Heart right ventricle (tissue), 16 donors: ENCODE data around the gene ITGA6. TPM values are rescaled to one million over a fixed set of nuclear protein-coding genes. Genes with fewer than 3 reads are reported as not detected.

Experiments used
- ATAC-seq, 8 donors: fragments of 200-7000 bp; cut with Tn5 transposase; one replicate each; pipeline ENCODE4 v1.9.1; 2020; ENCODE audit warnings: mild to moderate bottlenecking in 8 of 8, moderate library complexity in 8 of 8, moderate number of reproducible peaks in 1 of 8
- DNase-seq, 2 donors: peaks; one replicate each; pipeline ENCODE4 v3.0.0-alpha.2; 2020
- H3K27ac ChIP-seq, 10 donors: fragments of 200-600 bp; sonication (generic) in 2 of 10; one replicate each; pipeline versions ENCODE4 v1.5.0 to v1.8.0; 2020 to 2022; ENCODE audit warnings: mild to moderate bottlenecking in 3 of 10
- H3K27me3 ChIP-seq, 7 donors: fragments of 200-600 bp; one replicate each; pipeline ENCODE4 v1.8.0; 2021 to 2022; ENCODE audit warnings: mild to moderate bottlenecking in 2 of 7
- H3K36me3 ChIP-seq, 9 donors: fragments of 200-600 bp; sonication (generic) in 1 of 9; one replicate each; pipeline versions ENCODE4 v1.5.0 to v1.8.0; 2020 to 2022; ENCODE audit warnings: mild to moderate bottlenecking in 2 of 9
- H3K4me1 ChIP-seq, 9 donors: fragments of 200-600 bp; sonication (generic) in 1 of 9; one replicate each; pipeline versions ENCODE4 v1.5.0 to v1.8.0; 2020 to 2022; ENCODE audit warnings: mild to moderate bottlenecking in 4 of 9
- H3K4me3 ChIP-seq, 10 donors: fragments of 200-600 bp; sonication (generic) in 2 of 10; one replicate each; pipeline versions ENCODE4 v1.5.0 to v1.8.0; 2020 to 2022; ENCODE audit warnings: mild to moderate bottlenecking in 7 of 10, moderate library complexity in 2 of 10
- H3K9me3 ChIP-seq, 11 donors: fragments of 200-600 bp in 10 of 11; sonication (generic) in 2 of 11; one replicate each; pipeline versions ENCODE4 v1.5.0 to v1.8.0; 2013 to 2022; ENCODE audit warnings: mild to moderate bottlenecking in 2 of 11, control low read depth in 1 of 11, moderate library complexity in 1 of 11
- CTCF ChIP-seq, 9 donors: fragments of 200-600 bp; sonication (generic) in 2 of 9; IDR thresholded peaks; one replicate each; pipeline versions ENCODE4 v1.5.0 to v1.8.0; 2021 to 2022; ENCODE audit warnings: antibody characterized with exemption in 9 of 9, mild to moderate bottlenecking in 5 of 9, moderate library complexity in 1 of 9
- WGBS, 2 donors: extraction: QIAGEN DNeasy Blood & Tissue Kit; methylation state at CpG; one replicate each; pipeline ENCODE4 v1.1.7; 2013; ENCODE audit warnings: inconsistent platforms in 1 of 2; 5-methylcytosine and 5-hydroxymethylcytosine counted together
- intact Hi-C, 10 donors: fragments of 100-400 bp; cut with DNase I; formaldehyde crosslinking; loops; one replicate each; pipeline versions ENCODE4 v1.11.1 to v1.14.2; 2022
- polyA plus RNA-seq, 2 donors: library from polyadenylated mRNA; stranded (reverse); fragments of 200-250 nt; gene quantifications; one replicate each; pipeline ENCODE4 v1.2.3, GENCODE V29; 2013
- total RNA-seq, 10 donors: library from RNA; stranded (reverse); fragmentation: NEBNext Ultra II Directional in 3 of 10; extraction: Animal tissue kit (Norgen Biotek cat#: 25700) in 3 of 10; gene quantifications; one replicate each; pipeline versions ENCODE4 v1.2.1 to v1.2.4, GENCODE V29; 2021 to 2023
- donor health status: Arrhythmogenic right ventricular cardiomyopathy.
- donor health status: ischemic (EF 13 %, LVEDD 7.1; RV severe dilation, severe dysfunction).
- donor health status: healthy with polysubstance abuse.
- donor health status: DM: no; HTN: yes; CAD: no.
- donor health status: DM: no; HTN: no; CAD: no.
- donor health status: ischemic (EF 25% LVEDD 6.9; RV normal size, moderate dysfunction).
- donor health status: ischemic (EF 25% LVEDD 5.7; RV mildly dilated, moderate dysfunction).
- donor health status: healthy.
- donor health status: DM: yes; HTN: yes; CAD: no.
- donor health status: Ischemic cardiomyopathy.
- donor health status: ischemic (EF 35%, LVEDD 5.7; RV mildly dilated, moderate dysfunction).
- donor health status: nonischemic (EF 11% LVEDD 7.7; RV severe dilation, severe dysfunction).
- donor health status: DM: yes; HTN: yes; CAD: no.
- donor health status: PGD.
- donor health status: ischemic (EF 29% LVEDD 5.4; RV normal size, mild dysfunction).
- donor health status: nonischemic (EF 23%, LVEDD 6.1; RV moderate dilation, normal function).

ITGA6 gene
- total and polyA plus RNA-seq, 12 donors, result 22.1 to 68.3 (median 45.1) TPM

GRCh38 chr2:172550419-172550818 is 123.0 kb downstream of the ITGA6 start:
- intact Hi-C loops, result no loop called here
- Histone ChIP-seq H3K9me3 (peaks cover 0 to 8% (median 0%) of the 10 kb centered on the region in 11 donors), H3K27ac (no peak overlapping the region), H3K4me3 (no peak overlapping the region), H3K27me3 (no peaks in the 10 kb centered on the region), H3K4me1 (peaks cover 0 to 25% (median 9%) of the 10 kb centered on the region in 9 donors), H3K36me3 (no peaks in the 10 kb centered on the region)
- TF ChIP-seq CTCF (IDR thresholded peaks at IDR 0.05), result no peak
- no peak for ATAC-seq
- no peak for DNase-seq

GRCh38 chr2:172551271-172551670 is 123.9 kb downstream of the ITGA6 start:
- H3K27ac ChIP-seq, result no peak overlapping the region
- ATAC-seq (no peak), DNase-seq (no peak)
- no peaks in the 10 kb centered on the region for H3K27me3 ChIP-seq
- H3K36me3 ChIP-seq, result no peaks in the 10 kb centered on the region
- H3K4me3 ChIP-seq, result no peak overlapping the region
- intact Hi-C loops, result no loop called here
- peaks cover 0 to 25% (median 9%) of the 10 kb centered on the region in 9 donors for H3K4me1 ChIP-seq
- no peak for TF ChIP-seq CTCF (IDR thresholded peaks at IDR 0.05)
- no peaks in the 10 kb centered on the region for H3K9me3 ChIP-seq

- Histone ChIP-seq H3K27me3 (no peaks in the 10 kb centered on the region), H3K27ac (no peak overlapping the region), H3K36me3 (no peaks in the 10 kb centered on the region), H3K9me3 (no peaks in the 10 kb centered on the region), H3K4me1 (peaks cover 0 to 36% (median 20%) of the 10 kb centered on the region in 9 donors), H3K4me3 (no peak overlapping the region)
- ATAC-seq, result no peak
- 91 to 96% methylated on average over 4 of the region's 4 CpGs for WGBS, 2 donors
- DNase-seq, result no peak
- intact Hi-C loops, result no loop called here
- TF ChIP-seq CTCF (IDR thresholded peaks at IDR 0.05), result no peak
Observed at GRCh38 chr2:172552547-172553291, 125.3 kb downstream of the ITGA6 start.

GRCh38 chr2:172554352-172555271 is 127.2 kb downstream of the ITGA6 start:
- peak overlapping the region in 9 of 10 donors; percentile 82 to 92 (median 90) for H3K4me3 ChIP-seq
- DNase-seq (no peak), ATAC-seq (no peak)
- H3K27ac ChIP-seq, result peak overlapping the region; percentile 46 to 98 (median 94)
- no peak for TF ChIP-seq CTCF (IDR thresholded peaks at IDR 0.05)
- H3K27me3 ChIP-seq, result no peaks in the 10 kb centered on the region
- no peaks in the 10 kb centered on the region for H3K9me3 ChIP-seq
- H3K36me3 ChIP-seq, result peaks cover 0 to 13% (median 0%) of the 10 kb centered on the region in 9 donors
- peaks cover 0 to 46% (median 22%) of the 10 kb centered on the region in 9 donors for H3K4me1 ChIP-seq
- 51 to 56% methylated on average over 18 of the region's 18 CpGs for WGBS, 2 donors
- intact Hi-C loops, result no loop called here
